HG03432 (cell line): ENCODE measurements around the gene TBC1D7.
"Not testable (repeated sequence)": the region's sequence is repeated elsewhere in the genome, so short reads cannot be mapped to it uniquely, and the experiment has no call there.

Experiments
- ATAC-seq: cut with Tn5 transposase; IDR thresholded peaks from one replicate; pipeline ENCODE4 v1.9.1; 2021; ENCODE audit warnings: mild to moderate bottlenecking, moderate library complexity; ENCODE audit not compliant: unreplicated experiment

Gene TBC1D7

GRCh38 chr6:13326031-13326586 lies 2.2 kb downstream of the TBC1D7 start:
- ATAC-seq = not testable (repeated sequence)

- no peak for ATAC-seq
Measured at GRCh38 chr6:13319891-13320564, 8.3 kb downstream of the TBC1D7 start.

- no peak for ATAC-seq
Measured at GRCh38 chr6:13318821-13319220, 9.5 kb downstream of the TBC1D7 start.

GRCh38 chr6:13315896-13316295 lies 12.4 kb downstream of the TBC1D7 start:
- no peak for ATAC-seq

GRCh38 chr6:13314806-13315205 lies 13.5 kb downstream of the TBC1D7 start:
- no peak for ATAC-seq

- ATAC-seq = no peak
Measured at GRCh38 chr6:13311155-13311554, 17.2 kb downstream of the TBC1D7 start.

GRCh38 chr6:13308332-13308731 lies 20.0 kb downstream of the TBC1D7 start:
- no peak for ATAC-seq

- no peak for ATAC-seq
Measured at GRCh38 chr6:13307508-13307995, 20.8 kb downstream of the TBC1D7 start.

- ATAC-seq = no peak
Measured at GRCh38 chr6:13305791-13306190, 22.5 kb downstream of the TBC1D7 start.

GRCh38 chr6:13305288-13305687 lies 23.0 kb downstream of the TBC1D7 start:
- no peak for ATAC-seq

- peak; percentile 34 for ATAC-seq
Measured at GRCh38 chr6:13304580-13305260, 23.6 kb downstream of the TBC1D7 start.

GRCh38 chr6:13304101-13304500 lies 24.2 kb downstream of the TBC1D7 start:
- no peak for ATAC-seq

- peak; percentile 56 for ATAC-seq
Measured at GRCh38 chr6:13303668-13304017, 24.7 kb downstream of the TBC1D7 start.

GRCh38 chr6:13302751-13303667 lies 25.3 kb downstream of the TBC1D7 start:
- peak; percentile 76 for ATAC-seq

GRCh38 chr6:13302291-13302690 lies 26.0 kb downstream of the TBC1D7 start:
- ATAC-seq = no peak

GRCh38 chr6:13300643-13301590 lies 27.4 kb downstream of the TBC1D7 start:
- no peak for ATAC-seq

GRCh38 chr6:13299918-13300317 lies 28.4 kb downstream of the TBC1D7 start:
- no peak for ATAC-seq

- no peak for ATAC-seq
Measured at GRCh38 chr6:13299403-13299821, 28.9 kb downstream of the TBC1D7 start.

GRCh38 chr6:13298446-13298845 lies 29.9 kb downstream of the TBC1D7 start:
- ATAC-seq = no peak

GRCh38 chr6:13297391-13297790 lies 30.9 kb downstream of the TBC1D7 start:
- ATAC-seq = no peak
